GM12878 (cell line): ENCODE measurements around the gene TH. TPM values are rescaled to one million over a fixed set of nuclear protein-coding genes. Genes with fewer than 3 reads are reported as not detected.

Experiments
- ATAC-seq: fragments of 200-7000 bp; cut with Tn5 transposase; 3 replicates; pipeline ENCODE4 v1.9.1; 2020; ENCODE audit warnings: mild to moderate bottlenecking, moderate library complexity
- BruUV-seq: library from RNA; stranded (reverse); fragments of 400-500 nt; replicated peaks from 2 replicates; lab custom pipeline; 2021; lab: Mats Ljungman, UMichigan
- CTCF ChIA-PET: fragments of 300-600 bp; sonication (Branson Sonifier 250); formaldehyde crosslinking; extraction: SDS; loops from one replicate; lab custom pipeline; 2021; ENCODE audit warnings: inconsistent platforms; lab: Yijun Ruan, JAX
- POLR2A ChIA-PET: fragments of 350-600 bp; formaldehyde crosslinking; extraction: SDS; loops from one replicate; lab custom pipeline; 2021; ENCODE audit warnings: inconsistent platforms; lab: Charles Lee
- RAD21 ChIA-PET: fragments of 300-600 bp; sonication (Branson Sonifier 250); formaldehyde crosslinking; loops from one replicate; lab custom pipeline; 2023; ENCODE audit warnings: antibody characterized with exemption; ENCODE audit not compliant: unreplicated experiment; lab: Charles Lee
- SMC1A ChIA-PET: fragments of 300-600 bp; sonication (Branson Sonifier 250); formaldehyde crosslinking; loops from one replicate; lab custom pipeline; 2023; ENCODE audit not compliant: unreplicated experiment, uncharacterized antibody; lab: Charles Lee
- DNase-seq: peaks from one replicate; pipeline ENCODE4 v3.0.0-alpha.2; 2011; ENCODE audit warnings: low read depth, low spot score
- FAIRE-seq: peaks from 3 replicates; lab custom pipeline; 2011; peaks lifted over from hg19 to GRCh38; lab: Jason Lieb, UNC
- H2AFZ ChIP-seq: 2 replicates; pipeline ENCODE4 v1.6.0; 2011; ENCODE audit warnings: low read depth, low read length, control low read depth; ENCODE audit not compliant: control insufficient read depth
- H3K27ac ChIP-seq: 2 replicates; pipeline ENCODE4 v1.5.1; 2011; ENCODE audit warnings: control low read depth; ENCODE audit not compliant: control insufficient read depth, insufficient read depth
- H3K27me3 ChIP-seq, 2 experiments: replicated peaks in 1 of 2; 2 replicates each; pipeline versions ENCODE4 v1.6.0 to v1.6.1; 2011; ENCODE audit warnings: low read length in 1 of 2; ENCODE audit not compliant: control insufficient read depth in 2 of 2, insufficient read depth in 2 of 2
- H3K36me3 ChIP-seq, 2 experiments: 2 replicates each; pipeline ENCODE4 v1.5.1; 2011; ENCODE audit warnings: low read length in 1 of 2; ENCODE audit not compliant: control insufficient read depth in 2 of 2, insufficient read depth in 2 of 2
- H3K4me1 ChIP-seq: 2 replicates; pipeline ENCODE4 v1.6.1; 2011; ENCODE audit warnings: mild to moderate bottlenecking, low read length, moderate library complexity, mixed read lengths; ENCODE audit not compliant: control insufficient read depth, insufficient read depth
- H3K4me2 ChIP-seq: 2 replicates; pipeline ENCODE4 v1.6.0; 2011; ENCODE audit warnings: control low read depth; ENCODE audit not compliant: control insufficient read depth, insufficient read depth
- H3K4me3 ChIP-seq: fragments of 200-600 bp; sonication (generic); 2 replicates; pipeline ENCODE4 v1.5.1; 2016
- H3K79me2 ChIP-seq: 2 replicates; pipeline ENCODE4 v1.6.0; 2011; ENCODE audit warnings: low read length; ENCODE audit not compliant: control insufficient read depth, insufficient read depth
- H3K9ac ChIP-seq: 2 replicates; pipeline ENCODE4 v1.8.0; 2011; ENCODE audit warnings: low read length, control low read depth, mixed read lengths; ENCODE audit not compliant: control insufficient read depth, insufficient read depth
- H3K9me3 ChIP-seq: replicated peaks from 3 replicates; pipeline ENCODE4 v1.5.1; 2011; ENCODE audit warnings: mild to moderate bottlenecking, low read length; ENCODE audit not compliant: control insufficient read depth, insufficient read depth
- H4K20me1 ChIP-seq: 2 replicates; pipeline ENCODE4 v1.6.0; 2011; ENCODE audit not compliant: control insufficient read depth, insufficient read depth
- BCLAF1 ChIP-seq: fragments of 450-650 bp; IDR thresholded peaks from 2 replicates; pipeline ENCODE4 v1.6.1; 2017; ENCODE audit warnings: antibody characterized with exemption, mild to moderate bottlenecking, moderate library complexity
- CBX3 ChIP-seq: fragments of 200-600 bp; sonication (generic); IDR thresholded peaks from 2 replicates; pipeline ENCODE4 v1.6.1; 2016; ENCODE audit warnings: low read depth, borderline replicate concordance
- CHD4 ChIP-seq: fragments of 200-600 bp; sonication (generic); IDR thresholded peaks from 2 replicates; pipeline ENCODE4 v1.6.1; 2016; ENCODE audit warnings: mild to moderate bottlenecking
- DPF2 ChIP-seq: fragments of 450-650 bp; IDR thresholded peaks from 2 replicates; pipeline ENCODE4 v1.6.1; 2017; ENCODE audit warnings: mild to moderate bottlenecking
- EGR1 ChIP-seq, 2 experiments: IDR thresholded peaks; 1 replicate in 1 of 2; 2 replicates in 1 of 2; pipeline ENCODE4 v1.6.1; 2011 to 2012; ENCODE audit warnings: low read depth in 2 of 2, low read length in 2 of 2, borderline replicate concordance in 1 of 2, mild to moderate bottlenecking in 1 of 2, moderate library complexity in 1 of 2
- GABPA ChIP-seq: IDR thresholded peaks from 2 replicates; pipeline ENCODE4 v1.6.1; 2014; ENCODE audit warnings: antibody characterized with exemption, low read depth, mild to moderate bottlenecking, inconsistent platforms
- MAX ChIP-seq: IDR thresholded peaks from 2 replicates; pipeline ENCODE4 v1.6.1; 2012; ENCODE audit warnings: low read depth, low read length, improper control_type of control experiment
- NFYB ChIP-seq: IDR thresholded peaks from 2 replicates; pipeline ENCODE4 v1.6.1; 2011; ENCODE audit warnings: low read depth, mild to moderate bottlenecking, low read length, improper control_type of control experiment, moderate library complexity; ENCODE audit not compliant: insufficient read depth
- PRDM15 ChIP-seq: fragments of 450-650 bp; formaldehyde crosslinking; IDR thresholded peaks from 2 replicates; pipeline ENCODE4 v1.4.0; 2020; ENCODE audit warnings: mild to moderate bottlenecking, moderate library complexity
- RB1 ChIP-seq: fragments of 450-650 bp; formaldehyde crosslinking; IDR thresholded peaks from 2 replicates; pipeline ENCODE4 v1.6.1; 2017; ENCODE audit warnings: mild to moderate bottlenecking, borderline replicate concordance
- ZBED1 ChIP-seq: IDR thresholded peaks from 2 replicates; pipeline ENCODE4 v1.6.1; 2016; ENCODE audit warnings: borderline replicate concordance
- ZNF687 ChIP-seq: fragments of 450-650 bp; IDR thresholded peaks from 2 replicates; pipeline ENCODE4 v1.6.1; 2017; ENCODE audit warnings: mild to moderate bottlenecking, moderate library complexity
- WGBS: methylation state at CpG from one replicate; pipeline ENCODE4 v1.1.6; 2016; ENCODE audit warnings: low lambda C conversion rate; ENCODE audit not compliant: insufficient replicate concordance, insufficient coverage; ENCODE audit errors: missing lambda C conversion rate; 5-methylcytosine and 5-hydroxymethylcytosine counted together
- in situ Hi-C: fragments of 300-500 bp; cut with MboI; formaldehyde crosslinking; loops from 9 replicates; pipeline ENCODE4 v1.14.3; 2018; ENCODE audit warnings: mixed read lengths
- intact Hi-C: fragments of 100-400 bp; cut with micrococcal nuclease; formaldehyde crosslinking; loops from one replicate; pipeline ENCODE4 v1.14.2; 2022; ENCODE audit not compliant: unreplicated experiment
- polyA plus RNA-seq, 11 experiments: library from polyadenylated mRNA; depleted of rRNA in 4 of 11; unstranded in 6 of 11; stranded (reverse) in 5 of 11; fragments of >200 nt; fragmentation: Nextera tagmentation in 4 of 11; fragmentation: Illumina TruSeq in 1 of 11; extraction: Ambion mirVana in 4 of 11; extraction: Trizol in 1 of 11; gene quantifications; 1 replicate in 1 of 11; 2 replicates in 10 of 11; pipeline versions ENCODE4 v1.2.1 to v1.2.3, GENCODE V29; 2011 to 2016; ENCODE audit warnings: inconsistent platforms in 2 of 11, missing spikeins in 2 of 11, low read depth in 1 of 11
- total RNA-seq, 4 experiments: library from RNA; depleted of rRNA in 3 of 4; stranded (reverse); fragments of >200 nt in 3 of 4; fragmentation: Illumina TruSeq in 1 of 4; extraction: Trizol in 1 of 4; gene quantifications; 2 replicates each; pipeline versions ENCODE4 v1.2.1 to v1.2.3, GENCODE V29; 2013 to 2021

The TH gene
- total and polyA plus RNA-seq, 10 of the 15 experiments (the other 5 are each of a cell fraction or from before 2014, with no cell fraction given): not detected

DNA sequence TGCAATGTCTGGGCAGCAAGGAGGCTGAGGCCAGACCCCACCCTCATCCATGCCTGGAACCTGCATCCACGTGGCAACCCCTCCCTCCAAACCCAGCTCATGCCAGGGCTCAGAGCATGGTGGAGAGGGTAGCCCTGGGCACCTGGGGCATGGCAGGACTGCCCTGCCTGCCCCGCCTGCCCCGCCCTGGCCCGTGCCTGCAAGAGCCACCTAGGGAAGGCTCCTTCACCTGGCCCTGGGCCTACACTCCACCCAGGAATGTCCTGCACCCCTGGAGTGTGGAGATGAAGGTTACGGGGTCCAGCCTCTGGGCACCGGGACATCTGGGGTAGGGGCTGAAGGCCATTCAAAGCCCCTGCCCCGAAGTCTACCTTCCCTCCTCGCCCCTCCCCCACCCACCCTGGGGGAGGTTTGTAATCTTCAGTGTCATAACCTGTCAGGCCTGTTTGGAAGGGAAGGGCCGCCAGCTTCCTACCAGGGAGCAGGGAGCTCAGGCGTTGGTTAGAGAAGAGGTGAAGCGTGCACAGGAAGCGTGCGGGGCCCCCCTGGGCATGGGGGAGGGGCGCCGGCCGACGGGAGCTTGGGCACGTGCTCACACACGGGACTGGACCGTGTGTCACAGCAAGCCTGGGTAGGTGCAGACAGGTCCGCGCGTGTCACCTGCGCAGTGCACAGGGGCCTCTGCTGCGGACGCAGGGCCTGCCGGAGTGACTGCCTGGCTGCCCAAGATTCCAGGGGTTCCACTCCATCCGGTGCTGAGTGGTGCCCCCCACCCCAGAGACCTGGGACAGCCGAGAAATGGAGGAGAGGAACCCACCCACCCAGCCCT, 30.7 kb upstream of the TH start:
- no peak overlapping the region for H3K4me2 ChIP-seq
- H3K36me3 ChIP-seq: no peaks in the 10 kb centered on the region
- no peak for ATAC-seq
- no peak overlapping the region for H3K9ac ChIP-seq
- H4K20me1 ChIP-seq: no peaks in the 10 kb centered on the region
- intact Hi-C loops: no loop called here
- ChIA-PET RAD21 (no interaction called here), CTCF (no interaction called here), POLR2A (no interaction called here), SMC1A (no interaction called here)
- no peaks in the 10 kb centered on the region for H3K79me2 ChIP-seq
- DNase-seq: no peak
- WGBS: 24% methylated on average over 27 of the region's 29 CpGs
- no peak for FAIRE-seq
- H2AFZ ChIP-seq: no peak overlapping the region
- H3K9me3 ChIP-seq: no peaks in the 10 kb centered on the region
- no peak overlapping the region for H3K27ac ChIP-seq
- in situ Hi-C loops: loop anchor here (5.0 kb wide), 1 partner anchor 215 kb away; no protein-coding TSS in a partner anchor
- BruUV-seq: no TSS peak
- no peak overlapping the region for H3K4me3 ChIP-seq
- H3K4me1 ChIP-seq: no peaks in the 10 kb centered on the region
- H3K27me3 ChIP-seq: no peaks in the 10 kb centered on the region; a peak in 1 of 4 replicates
- TF ChIP-seq BCLAF1 (no peak), GABPA (no peak), CHD4 (no peak), ZBED1 (no peak), EGR1 (IDR thresholded peaks at IDR 0.05; ENCODE audit: borderline replicate concordance in 1 of 2, low read depth in 2 of 2, low read length in 2 of 2) (no peak), CBX3 (no peak), RB1 (no peak), ZNF687 (no peak), PRDM15 (CRISPR knock-in tag) (no peak), MAX (no peak), DPF2 (no peak), NFYB (no peak)
